Uterus (tissue), 2 donors: ENCODE results near the gene PDCD2L.

ENCODE experiments used
- POLR2A ChIP-seq, 2 donors: fragments of 450-650 bp; IDR thresholded peaks; one replicate each; pipeline ENCODE4 v1.6.1; 2016; ENCODE audit warnings: antibody characterized with exemption in 2 of 2, mild to moderate bottlenecking in 1 of 2, moderate library complexity in 1 of 2
- TF ChIP-seq, protein P1 (sequence below), 4 experiments: fragments of 200-600 bp in 2 of 4; fragments of 450-650 bp in 2 of 4; sonication (generic) in 2 of 4; IDR thresholded peaks; one replicate each; pipeline ENCODE4 v1.5.1; 2016 to 2019; ENCODE audit warnings: antibody characterized with exemption in 4 of 4, mild to moderate bottlenecking in 2 of 4, moderate library complexity in 1 of 4

DNA sequence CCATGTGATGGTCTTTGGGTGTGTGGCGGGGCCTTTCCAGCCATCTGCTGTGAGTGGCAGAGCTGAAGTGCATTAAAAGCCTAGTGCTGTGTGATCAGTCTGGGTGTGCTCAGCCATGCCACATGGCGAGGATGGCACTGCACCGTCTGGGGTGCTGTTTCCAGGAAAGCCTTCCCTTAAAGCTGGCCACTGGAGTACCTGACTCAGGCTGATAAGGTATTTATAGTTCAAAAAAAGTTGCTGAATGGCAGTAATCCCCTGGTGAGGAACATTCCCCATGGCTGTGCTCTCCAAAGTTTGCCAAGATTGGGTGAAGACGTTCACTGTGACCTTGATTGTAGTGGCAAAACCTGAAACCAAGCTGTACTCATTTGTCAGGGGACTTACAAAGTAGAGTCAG is 33.2 kb upstream of the PDCD2L start:
- TF ChIP-seq, protein P1, sequence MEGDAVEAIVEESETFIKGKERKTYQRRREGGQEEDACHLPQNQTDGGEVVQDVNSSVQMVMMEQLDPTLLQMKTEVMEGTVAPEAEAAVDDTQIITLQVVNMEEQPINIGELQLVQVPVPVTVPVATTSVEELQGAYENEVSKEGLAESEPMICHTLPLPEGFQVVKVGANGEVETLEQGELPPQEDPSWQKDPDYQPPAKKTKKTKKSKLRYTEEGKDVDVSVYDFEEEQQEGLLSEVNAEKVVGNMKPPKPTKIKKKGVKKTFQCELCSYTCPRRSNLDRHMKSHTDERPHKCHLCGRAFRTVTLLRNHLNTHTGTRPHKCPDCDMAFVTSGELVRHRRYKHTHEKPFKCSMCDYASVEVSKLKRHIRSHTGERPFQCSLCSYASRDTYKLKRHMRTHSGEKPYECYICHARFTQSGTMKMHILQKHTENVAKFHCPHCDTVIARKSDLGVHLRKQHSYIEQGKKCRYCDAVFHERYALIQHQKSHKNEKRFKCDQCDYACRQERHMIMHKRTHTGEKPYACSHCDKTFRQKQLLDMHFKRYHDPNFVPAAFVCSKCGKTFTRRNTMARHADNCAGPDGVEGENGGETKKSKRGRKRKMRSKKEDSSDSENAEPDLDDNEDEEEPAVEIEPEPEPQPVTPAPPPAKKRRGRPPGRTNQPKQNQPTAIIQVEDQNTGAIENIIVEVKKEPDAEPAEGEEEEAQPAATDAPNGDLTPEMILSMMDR (IDR thresholded peaks at IDR 0.05) = no peak
- TF ChIP-seq POLR2A (IDR thresholded peaks at IDR 0.05) = no peak
